HG02759 (cell line): ENCODE data around the gene ZNF277.
"Not testable (repeated sequence)": the region's sequence is repeated elsewhere in the genome, so short reads cannot be mapped to it uniquely, and the experiment has no call there.

Source experiments
- ATAC-seq: cut with Tn5 transposase; IDR thresholded peaks from one replicate; pipeline ENCODE4 v1.9.1; 2021; ENCODE audit warnings: mild to moderate bottlenecking, moderate library complexity; ENCODE audit not compliant: unreplicated experiment

ZNF277 gene

DNA sequence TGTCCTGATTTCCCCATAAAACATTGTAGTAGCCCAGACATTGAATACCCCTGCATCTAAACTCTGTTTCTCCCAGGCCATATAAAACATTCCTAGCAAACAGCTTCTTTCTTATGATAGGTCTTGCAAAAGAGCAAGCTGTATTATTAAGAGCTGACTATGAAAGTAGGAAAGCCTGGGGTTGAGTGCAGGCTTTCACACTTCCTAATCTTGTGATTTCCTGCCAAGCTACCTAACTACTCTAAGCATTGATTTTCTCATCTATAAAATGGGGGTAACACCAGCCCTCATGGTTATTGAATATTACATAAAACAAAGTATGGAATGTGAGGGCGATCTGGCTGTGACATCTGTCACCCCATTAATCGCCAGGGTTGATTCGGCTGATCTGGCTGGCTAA, 81.8 kb downstream of the ZNF277 start:
- ATAC-seq = no peak

DNA sequence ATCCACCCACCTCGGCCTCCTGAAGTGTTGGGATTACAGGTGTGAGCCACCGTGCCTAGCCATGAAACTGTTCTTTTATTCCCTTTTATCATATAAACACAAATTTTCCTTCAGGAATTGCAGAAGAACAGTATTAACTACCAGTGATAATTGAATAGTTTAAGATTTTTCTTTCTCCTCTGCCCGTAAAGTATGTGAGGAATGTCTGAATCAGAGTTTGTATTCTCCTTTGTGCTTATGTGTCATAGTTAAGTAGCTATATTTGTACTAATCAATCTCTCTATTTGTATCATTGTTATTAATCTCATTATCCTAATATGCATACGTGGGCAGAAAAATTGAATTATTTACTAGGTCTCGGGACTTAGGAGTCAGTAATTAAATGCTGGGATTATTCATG, 83.6 kb downstream of the ZNF277 start:
- ATAC-seq = no peak

DNA sequence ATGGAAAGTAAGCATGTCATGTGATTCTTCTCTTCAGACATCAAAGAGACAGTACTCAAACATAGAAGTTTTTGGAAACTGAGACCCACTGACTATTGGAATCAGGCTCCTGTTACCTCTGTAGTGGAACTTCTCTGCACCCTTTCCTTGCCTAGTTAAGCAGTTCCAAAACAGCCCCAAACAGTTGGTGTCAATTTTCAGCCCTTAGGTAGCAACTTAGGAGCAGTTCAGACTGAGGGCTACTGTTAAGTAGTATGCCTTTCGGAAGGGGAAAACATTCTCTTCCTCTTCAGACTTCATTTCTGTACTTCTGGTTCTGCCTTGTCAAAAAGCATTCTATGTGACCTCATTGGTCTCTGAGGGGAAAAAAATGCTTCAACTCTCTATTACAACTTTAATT, 85.7 kb downstream of the ZNF277 start:
- no peak for ATAC-seq

DNA sequence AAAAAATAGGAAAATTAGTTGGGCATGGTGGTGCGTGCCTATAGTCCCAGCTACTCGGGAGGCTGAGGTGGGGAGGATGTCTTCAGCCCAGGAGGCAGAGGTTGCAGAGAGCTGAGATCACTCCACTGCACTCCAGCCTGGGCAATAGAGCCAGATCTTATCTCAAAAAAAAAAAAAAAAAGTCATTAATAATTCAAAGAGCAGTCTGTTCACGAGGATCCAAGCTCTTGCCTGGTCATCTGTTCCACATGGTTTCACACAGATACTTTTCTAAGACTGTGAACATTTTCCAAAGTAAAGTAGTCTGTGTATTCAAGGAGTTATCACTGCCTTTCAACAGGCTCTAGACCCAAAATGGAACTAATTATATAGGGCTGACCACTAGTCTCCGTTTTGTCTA, 86.9 kb downstream of the ZNF277 start:
- ATAC-seq = no peak

DNA sequence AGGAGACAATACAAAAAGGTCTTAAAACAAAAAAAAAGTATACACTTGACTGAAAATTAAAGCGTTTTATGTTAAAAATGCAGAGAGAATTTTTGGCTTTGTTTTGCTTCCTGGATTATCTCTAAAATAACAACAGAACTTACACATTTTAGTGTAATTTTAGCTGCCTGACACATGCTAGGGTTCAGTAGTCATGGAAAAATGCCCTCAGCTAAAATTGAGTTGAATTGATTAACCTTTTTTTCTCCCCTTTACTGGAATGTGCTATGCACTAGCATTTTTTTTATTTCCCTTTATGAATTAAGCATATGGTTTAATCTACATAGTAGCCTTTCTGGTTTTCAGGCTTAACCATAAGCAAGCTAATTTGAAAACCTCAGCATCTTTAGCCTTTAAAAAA, 89.9 kb downstream of the ZNF277 start:
- ATAC-seq = no peak

DNA sequence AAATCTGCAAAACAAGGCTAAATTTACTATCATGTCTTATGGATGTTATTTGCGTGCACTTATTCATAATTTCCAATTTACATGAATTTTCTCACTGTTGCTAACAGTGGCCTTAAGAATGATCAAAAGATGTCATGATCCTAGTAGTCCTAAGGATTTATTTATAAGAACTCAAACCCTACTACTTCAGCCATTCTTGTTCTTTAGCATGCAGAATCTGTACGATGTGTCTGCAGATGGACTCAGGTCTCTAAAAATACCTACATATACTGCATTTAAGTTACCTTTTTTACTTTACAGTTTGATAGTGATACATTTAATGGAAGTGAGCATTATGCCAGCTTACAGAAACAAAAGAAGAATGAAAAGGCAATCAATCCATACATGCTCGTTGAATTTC, 91.2 kb downstream of the ZNF277 start:
- no peak for ATAC-seq

DNA sequence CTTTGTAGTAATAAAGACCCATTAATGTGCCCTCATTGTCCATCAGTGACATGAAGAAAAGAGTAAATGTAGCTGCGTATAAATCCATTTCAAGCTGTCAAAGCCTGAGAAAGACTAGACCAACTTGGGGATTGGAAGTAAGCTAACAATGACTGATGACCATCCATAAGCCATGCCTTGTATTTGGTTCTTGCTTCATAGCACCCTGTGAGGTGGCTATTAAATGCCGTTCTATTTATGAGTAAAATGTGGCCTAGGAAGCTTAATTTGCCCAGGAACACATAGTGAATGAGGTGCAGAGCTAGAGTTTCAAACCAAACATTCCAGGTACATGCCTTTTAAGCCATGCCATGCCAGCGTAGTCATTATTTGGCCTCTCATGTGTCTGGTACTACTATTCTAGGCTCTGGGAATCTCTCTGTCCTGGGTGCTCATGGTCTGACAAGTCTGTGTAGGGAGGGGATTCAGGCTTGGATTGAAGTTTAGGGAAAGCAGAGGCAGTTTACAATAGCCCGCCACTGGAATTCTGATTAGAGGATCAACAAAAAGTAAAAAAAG, 92.1 kb downstream of the ZNF277 start:
- ATAC-seq = no peak

DNA sequence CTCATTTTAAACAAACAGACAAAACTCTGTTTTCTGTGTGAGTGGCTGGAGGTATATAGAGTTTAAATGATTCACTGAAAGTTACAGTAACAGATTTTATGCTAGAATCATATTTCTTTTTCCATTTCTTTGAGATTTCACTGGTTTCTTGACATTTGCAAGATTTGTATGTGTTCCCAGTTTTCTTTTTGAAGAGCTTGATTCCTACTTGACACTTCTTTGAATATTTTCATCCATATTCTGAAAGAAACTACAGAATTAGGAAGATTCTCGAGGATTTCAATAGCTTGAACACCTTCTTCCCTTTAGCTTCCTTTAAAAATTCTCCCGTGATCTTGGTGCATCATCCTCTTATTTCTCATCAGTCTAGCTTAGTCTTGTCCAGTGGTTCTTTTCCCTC, 93.6 kb downstream of the ZNF277 start:
- ATAC-seq = no peak

DNA sequence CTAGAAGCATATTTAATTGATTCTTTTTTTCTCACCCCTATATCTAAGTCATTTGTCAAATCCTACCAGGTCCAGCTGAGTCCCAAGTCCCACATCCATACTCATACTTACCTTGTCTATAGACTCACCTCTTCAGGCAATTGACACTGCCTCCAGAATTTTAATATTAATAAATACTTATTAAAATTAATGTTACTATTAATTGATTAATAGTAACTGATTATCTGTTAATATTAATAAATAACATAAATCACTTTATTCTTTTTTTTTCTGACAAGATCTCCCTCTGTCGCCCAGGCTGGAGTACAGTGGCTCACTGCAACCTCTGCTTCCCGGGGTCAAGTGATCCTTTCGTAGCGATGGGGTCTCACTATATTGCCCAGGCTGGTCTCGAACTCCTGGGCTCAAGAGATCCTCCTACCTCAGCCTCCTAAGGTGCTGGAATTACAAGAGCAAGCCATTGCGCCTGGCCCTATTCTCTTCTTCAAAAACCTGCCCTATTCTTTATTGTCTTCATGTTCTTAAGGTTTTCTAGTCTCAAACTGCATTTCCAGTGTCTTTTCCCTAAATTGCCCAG, 94.4 kb downstream of the ZNF277 start:
- ATAC-seq = no peak

DNA sequence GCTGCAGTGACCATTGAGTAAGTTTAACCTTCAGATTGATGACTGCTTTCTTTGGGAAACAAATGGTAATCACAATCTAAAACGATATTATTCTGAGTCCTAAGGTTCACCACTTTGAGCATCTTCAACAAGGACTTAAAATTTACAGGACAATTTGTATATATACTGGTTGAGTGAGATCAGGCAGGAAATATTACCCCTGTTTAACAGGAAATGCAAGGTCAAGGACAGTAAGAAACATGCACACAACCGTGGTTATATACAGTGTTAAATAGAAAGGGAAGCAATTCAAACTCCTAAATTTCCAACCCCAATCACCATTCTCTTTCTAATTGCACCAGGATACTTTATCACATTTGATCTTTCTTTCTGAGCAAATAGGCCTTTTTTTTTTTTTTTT, 96.1 kb downstream of the ZNF277 start:
- ATAC-seq = no peak

DNA sequence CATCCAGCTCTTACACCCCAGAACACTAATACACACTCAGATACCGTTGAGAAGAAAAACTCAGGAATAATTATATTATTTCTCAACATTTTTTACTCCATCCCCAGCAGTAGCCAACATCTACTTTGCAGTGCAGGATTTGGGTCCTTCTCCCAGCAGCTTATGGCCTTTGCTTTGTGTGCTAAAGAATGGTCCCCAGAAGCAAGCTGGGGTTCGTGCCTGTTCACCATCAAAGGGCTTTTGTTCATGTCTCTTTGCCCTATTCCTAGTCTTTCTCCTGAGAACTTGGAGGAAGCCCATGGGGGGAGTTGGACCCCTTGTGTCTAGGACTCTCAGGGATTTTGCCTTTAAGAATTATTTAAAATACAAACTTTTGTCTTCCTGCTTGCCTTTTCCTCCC, 100.4 kb downstream of the ZNF277 start:
- ATAC-seq = no peak

DNA sequence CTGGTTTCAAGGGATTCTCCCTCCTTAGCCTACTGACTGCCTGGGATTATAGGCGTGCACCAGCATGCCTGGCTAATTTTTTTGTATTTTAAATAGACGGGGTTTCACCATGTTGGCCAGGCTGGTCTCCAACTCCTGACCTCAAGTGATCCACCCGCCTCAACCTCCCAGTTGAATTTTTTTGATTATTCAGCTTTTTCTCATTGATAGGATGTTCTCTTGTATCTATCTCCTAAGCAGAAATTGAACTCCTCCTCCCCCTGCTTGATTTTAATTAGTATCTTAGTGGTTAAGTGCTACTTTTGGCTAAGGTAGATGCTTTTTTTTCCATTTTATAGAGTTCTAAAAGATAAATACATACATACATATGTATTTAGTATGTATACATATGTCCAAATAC, 101.0 kb downstream of the ZNF277 start:
- ATAC-seq = no peak

DNA sequence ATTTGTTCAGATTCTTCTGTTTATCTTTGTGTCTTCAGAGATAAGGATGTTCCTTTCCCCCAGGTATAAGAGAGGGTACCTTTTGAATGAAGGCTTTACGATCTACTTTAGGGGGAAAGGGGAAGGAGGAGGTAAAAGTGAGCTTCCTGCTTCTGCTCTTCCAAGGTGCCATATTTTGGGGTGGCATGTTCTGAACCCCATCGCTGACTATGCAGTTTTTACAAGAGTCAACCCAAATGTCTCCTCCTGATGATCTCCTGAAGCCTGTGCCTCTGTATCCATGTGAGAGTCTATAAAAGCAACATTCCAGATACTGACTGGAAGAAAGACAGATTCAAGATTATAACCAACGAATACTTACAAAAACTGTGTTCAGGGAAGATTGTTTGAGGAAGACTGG, 102.5 kb downstream of the ZNF277 start:
- ATAC-seq = no peak

DNA sequence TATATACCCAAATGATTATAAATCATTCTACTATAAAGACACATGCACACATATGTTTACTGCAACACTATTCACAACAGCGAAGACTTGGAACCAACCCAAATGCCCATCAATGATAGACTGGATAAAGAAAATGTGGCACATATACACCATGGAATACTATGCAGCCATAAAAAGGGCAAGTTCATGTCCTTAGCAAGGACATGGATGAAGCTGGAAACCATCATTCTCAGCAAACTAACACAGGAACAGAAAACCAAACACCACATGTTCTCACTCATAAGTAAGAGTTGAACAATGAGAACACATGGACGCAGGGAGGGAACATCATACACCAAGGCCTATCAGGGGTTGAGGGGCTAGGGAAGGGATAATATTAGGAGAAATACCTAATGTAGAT, 110.3 kb downstream of the ZNF277 start:
- ATAC-seq = not testable (repeated sequence)

DNA sequence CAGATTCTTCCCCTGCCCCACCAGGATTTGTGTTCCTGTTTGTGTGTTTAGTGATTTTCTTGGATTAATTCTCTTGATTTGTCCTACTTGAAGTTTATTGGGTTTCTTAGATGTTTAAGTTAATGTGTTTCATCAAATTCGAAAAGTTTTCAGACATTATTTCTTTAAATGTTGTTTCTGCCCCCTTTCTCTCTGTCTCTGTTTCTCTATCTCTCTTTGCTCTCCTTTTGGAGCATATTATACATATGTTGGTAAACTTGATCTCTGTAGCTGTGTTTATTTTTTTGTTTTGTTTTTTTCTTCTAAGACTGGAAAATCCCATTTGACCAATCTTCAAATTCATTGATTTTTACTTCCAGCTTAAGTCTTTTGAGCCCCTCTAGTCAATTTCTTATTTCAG, 115.6 kb downstream of the ZNF277 start:
- no peak for ATAC-seq

DNA sequence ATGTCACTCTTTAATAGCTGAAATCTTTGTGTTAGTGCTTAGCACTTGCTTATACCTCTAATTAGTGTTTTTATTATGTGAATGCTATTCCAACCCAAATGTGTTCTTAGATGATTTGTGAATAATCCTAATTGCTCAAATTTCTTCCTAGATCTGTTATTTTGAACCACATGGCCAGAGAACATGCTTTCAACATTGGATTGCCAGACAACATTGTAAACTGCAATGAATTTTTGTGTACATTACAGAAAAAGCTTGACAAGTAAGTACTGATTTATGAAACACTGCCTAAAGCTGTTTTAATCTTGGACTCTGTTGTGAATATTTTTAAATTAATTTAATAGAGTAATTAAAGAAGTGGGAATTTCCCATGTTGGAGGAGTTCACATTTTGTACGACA, 121.1 kb downstream of the ZNF277 start:
- no peak for ATAC-seq

DNA sequence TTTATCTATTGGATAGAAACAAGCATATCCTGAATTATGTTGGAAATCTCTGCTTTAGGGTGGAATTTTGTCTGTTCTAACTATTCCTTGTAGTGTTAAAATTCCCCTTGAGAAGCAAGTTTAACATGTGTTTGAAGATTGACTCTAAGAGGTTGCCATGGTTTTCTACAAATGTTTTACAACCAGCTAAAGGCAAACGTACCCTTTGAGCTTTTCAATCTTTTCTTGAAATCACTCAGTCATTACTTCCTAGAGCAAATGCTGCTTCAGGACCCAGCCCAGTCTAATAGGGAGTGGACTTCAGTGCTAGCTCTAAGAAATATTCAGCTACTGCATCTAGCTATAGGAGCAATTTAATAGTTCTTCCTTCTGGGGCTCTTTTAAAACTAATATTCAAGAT, 125.0 kb downstream of the ZNF277 start:
- ATAC-seq = no peak

DNA sequence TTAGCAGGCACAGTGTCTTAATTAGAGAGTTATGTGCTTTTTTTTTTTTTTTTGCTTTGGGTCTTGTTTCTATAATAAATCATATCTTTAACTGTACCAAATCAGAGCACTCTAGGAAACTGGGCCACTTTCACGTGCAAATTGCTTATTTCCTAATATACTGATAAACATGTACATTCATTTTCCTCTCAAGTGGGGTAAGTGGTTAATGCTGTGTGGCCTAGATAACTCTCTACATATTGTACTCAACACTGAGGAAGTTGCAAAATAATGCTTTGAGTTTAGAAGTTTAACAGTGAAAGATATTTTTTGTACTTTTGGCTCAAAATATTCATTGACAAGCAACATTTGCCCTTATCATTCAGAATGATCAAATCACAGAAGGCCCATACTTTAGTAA, 127.9 kb downstream of the ZNF277 start:
- no peak for ATAC-seq

DNA sequence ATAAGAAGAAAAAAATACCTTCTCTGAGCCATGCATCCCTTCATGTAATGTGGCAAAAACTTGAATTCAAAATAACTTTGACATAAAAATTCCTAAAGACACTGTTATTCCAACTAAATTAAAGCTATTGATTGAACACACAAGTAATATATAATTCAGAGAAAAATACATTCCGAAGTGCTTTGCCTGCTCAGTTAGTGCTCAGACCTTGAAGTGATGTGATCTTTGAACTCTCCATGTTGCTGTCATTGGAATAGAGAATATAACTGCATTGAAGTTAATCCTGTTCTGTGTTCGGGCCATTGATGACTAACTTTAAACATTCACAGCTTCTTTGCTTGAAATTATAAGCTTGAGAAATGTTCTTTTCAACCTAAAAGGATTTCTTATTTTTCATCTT, 129.8 kb downstream of the ZNF277 start:
- ATAC-seq = no peak

DNA sequence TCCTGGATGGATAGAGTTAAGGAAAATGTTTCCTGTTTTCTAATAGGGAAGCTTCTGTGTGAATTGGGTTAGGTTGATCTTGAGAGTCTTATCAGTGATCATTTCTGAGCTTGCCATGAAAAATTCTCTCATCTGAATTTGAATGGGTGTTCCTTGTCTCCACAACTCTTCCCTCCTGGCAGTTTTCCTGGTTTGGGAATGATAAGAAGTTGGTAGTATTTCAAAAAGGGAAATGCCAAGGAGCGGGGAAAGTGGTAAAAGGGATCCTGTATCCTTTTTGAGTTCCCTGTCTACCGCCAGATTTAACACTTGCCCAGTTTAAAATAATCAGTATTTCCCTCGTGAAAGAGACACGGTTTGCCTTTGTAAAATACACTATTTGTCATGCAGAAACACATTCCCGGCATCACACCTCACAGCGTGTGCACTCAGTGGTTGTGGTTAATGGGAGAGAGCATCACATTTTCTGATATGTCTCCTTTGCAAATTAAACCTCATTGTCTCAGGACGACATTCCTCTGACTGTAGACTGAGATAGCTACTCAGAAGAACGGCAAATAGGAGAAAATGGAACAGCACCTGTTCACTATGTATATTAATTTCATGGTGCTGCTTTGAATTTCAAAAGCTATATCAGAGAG, 130.6 kb downstream of the ZNF277 start:
- ATAC-seq = no peak

DNA sequence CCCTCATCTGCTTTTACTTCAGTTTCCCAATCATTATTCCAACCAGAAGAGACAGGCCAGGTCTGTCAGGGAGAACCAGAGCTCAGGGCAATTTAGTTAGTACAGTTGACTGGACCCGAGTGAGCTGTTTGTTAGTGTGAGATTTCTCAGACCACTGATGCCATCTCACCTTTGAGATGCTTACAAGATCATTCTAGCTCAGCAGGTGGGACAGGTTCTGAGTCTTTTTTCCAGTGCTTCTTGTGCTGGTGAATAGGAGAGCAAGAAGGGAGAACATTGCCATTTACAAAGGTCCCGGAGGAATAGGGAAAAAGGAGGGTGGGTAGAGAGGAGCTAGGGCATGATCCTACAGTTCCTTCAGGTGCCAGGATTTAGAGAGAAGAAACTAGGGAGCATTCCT, 131.4 kb downstream of the ZNF277 start:
- no peak for ATAC-seq

DNA sequence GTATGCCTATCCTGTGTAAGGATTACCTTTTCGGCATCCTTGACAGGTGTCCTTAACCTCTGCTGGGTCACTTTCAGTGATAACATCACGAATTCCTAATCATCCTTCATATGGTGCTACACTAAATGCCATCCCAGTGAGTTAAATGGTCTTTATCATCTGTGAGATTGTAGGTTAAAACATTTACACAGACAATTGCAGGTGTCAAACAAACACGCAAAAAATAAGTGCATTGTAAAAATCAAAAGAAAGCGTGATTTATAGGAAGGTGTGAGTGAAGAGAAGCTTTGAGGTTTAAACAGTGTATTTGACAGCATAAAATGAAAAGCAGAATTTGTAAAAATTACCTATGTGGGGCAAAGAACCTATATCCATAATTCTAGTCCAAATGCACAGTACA, 132.3 kb downstream of the ZNF277 start:
- ATAC-seq = no peak

DNA sequence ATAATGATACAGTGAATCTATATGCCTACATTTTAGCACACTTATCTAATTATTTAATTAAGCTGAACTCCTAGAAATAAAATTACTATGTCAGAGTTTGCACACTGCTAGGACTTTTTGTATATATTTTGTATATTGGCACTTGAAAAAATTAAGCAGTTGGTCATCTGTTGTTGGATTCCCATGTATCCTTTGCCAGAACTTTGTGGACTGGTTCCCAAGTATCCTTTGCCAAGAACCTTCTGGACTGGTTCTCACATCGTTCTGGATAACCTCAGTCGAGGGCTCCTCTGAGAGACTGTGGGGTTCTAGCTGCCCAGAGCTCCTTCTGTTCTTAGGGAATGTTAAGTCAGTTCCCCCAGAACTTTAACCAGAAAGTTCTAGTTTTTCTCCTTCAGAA, 135.0 kb downstream of the ZNF277 start:
- no peak for ATAC-seq
